ENCODE measurements around the gene PADI4. TPM values are rescaled to one million over a fixed set of nuclear protein-coding genes. Genes with fewer than 3 reads are reported as not detected.
"Not testable (repeated sequence)": the region's sequence is repeated elsewhere in the genome, so short reads cannot be mapped to it uniquely, and the experiment has no call there.

The PADI4 gene
- total RNA-seq, 4 donors from 2014 or later = 0.56 to 16.1 (median 2.2) TPM

DNA sequence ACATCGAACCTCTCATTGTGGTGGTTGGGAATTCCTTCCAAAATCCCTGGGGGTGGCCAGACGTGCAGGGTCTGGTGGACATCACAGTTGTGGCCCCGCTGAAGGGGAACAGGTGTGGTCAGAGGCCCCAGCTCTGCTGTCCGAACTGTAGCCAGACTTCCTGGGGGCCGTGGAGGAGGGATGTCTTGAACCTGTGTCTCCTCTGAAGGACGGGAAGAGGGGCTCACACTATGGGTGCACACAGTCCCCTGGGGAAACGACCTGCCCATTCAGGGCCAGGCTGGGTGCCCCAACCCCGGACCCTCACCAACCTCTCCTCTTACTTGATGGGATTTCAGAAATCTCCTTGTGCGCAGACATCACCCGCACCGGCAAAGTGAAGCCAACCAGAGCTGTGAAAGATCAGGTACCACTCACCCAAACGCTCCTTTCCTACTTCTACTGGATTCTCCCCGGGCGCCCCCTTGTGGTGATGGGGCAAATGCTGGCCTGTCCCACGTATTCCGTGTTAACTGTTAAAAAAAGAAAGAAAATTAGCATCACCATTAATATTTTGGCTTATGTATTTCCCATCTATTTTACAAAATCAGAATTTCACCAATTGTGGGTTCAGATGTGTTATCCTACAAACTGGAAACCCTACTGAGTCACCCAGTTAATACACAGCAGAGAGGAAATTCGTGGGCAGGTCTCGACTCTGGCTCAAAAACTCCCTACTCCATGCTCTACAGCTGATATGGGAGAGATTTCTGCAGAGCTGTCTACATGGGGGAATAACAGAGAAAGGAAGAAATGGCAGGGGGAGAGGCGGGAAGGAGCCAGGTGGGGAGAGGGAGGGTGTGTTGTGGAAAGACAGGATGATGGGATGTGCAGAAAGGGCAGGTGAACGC is 28.1 kb downstream of the PADI4 start:
- ATAC-seq (ENCODE audit: low FRiP score) = no peak
- DNase-seq (ENCODE audit: low spot score) = peak; percentile 65

DNA sequence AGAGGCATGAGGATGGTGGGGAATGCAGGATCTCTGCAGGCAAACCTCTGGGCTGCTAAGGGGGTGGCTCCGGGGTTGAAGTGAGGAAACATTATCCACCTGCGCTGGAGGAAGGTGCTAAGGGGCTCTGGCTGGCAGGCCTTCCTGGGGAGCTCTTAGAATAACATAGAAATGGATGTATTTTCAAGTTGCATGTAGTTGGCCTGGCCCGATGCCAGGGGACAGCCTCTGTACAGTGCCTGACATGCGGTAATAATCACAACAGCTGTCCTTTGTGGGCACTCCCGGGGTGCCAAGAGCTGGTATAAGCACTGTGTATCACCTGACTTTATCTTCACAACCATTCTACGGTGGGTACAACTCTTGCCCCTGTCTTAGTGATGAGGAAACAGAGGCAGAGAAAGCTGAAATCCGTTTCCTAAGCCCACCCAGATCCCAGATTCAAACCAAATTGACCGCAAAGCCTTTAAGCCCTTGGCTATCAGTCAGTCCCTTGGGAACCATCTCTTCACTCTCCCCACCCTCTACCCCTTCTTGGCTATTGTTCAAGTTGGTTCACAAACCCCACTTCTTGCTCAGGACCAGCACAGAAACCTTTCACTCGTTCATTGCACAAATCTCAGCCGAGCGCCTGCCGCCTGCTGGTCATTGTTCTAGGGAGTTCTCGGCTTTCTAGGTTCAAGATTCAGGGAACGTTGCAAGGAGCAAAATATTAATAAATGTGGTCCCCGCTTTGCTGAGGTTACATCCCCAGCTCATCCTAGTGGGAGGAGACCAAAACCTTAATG is 30.9 kb downstream of the PADI4 start:
- TF ChIP-seq CTCF (IDR thresholded peaks at IDR 0.05) = no peak
- no peak for ATAC-seq (ENCODE audit: low FRiP score)
- no peak for DNase-seq (ENCODE audit: low spot score)

More for the DNA sequence above, 28.1 kb downstream of the PADI4 start:
- TF ChIP-seq CTCF (IDR thresholded peaks at IDR 0.05) = no peak

DNA sequence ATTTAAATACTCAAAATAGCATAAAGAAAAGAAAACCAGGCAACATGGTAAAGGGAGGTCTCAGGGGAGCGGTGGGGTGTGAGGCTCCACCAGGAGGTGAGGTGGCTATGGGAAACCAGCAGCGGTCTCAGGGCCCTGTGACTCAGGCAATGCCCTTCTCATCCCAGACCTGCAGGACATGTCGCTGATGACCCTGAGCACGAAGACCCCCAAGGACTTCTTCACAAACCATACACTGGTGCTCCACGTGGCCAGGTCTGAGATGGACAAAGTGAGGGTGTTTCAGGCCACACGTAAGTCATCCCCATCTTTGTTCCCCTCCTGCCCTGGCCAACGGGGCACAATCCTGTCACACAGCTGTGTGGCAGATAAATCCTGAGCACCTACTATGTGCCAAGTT is 31.5 kb downstream of the PADI4 start:
- no peak for ATAC-seq (ENCODE audit: low FRiP score)
- DNase-seq (ENCODE audit: low spot score) = no peak
- TF ChIP-seq CTCF (IDR thresholded peaks at IDR 0.05) = no peak

- ATAC-seq (ENCODE audit: low FRiP score) (no peak), DNase-seq (ENCODE audit: low spot score) (no peak)
- no peak for TF ChIP-seq CTCF (IDR thresholded peaks at IDR 0.05)
Observed at GRCh38 chr1:17340358-17340757, 32.4 kb downstream of the PADI4 start.

- DNase-seq (ENCODE audit: low spot score) = no peak
- ATAC-seq (ENCODE audit: low FRiP score) = no peak
Observed at GRCh38 chr1:17342014-17342441, 34.0 kb downstream of the PADI4 start.

GRCh38 chr1:17345506-17345905 is 37.5 kb downstream of the PADI4 start:
- not testable (repeated sequence) for ATAC-seq (ENCODE audit: low FRiP score); DNase-seq (ENCODE audit: low spot score)

More at GRCh38 chr1:17342014-17342441, 34.0 kb downstream of the PADI4 start:
- TF ChIP-seq CTCF (IDR thresholded peaks at IDR 0.05) = no peak

- no peak for TF ChIP-seq CTCF (IDR thresholded peaks at IDR 0.05)
- no peak for ATAC-seq (ENCODE audit: low FRiP score)
- DNase-seq (ENCODE audit: low spot score) = no peak
Observed at GRCh38 chr1:17346046-17346789, 38.2 kb downstream of the PADI4 start.
